H9 (cell line): ENCODE measurements around the gene MAST4. TPM values are rescaled to one million over a fixed set of nuclear protein-coding genes. Genes with fewer than 3 reads are reported as not detected.

ENCODE experiments used
- DNase-seq: peaks from one replicate; pipeline ENCODE4 v3.0.0-alpha.2; 2017
- H2AFZ ChIP-seq: one replicate; pipeline ENCODE4 v1.6.1; 2013; ENCODE audit warnings: mild to moderate bottlenecking, low read length, control low read depth, moderate library complexity
- H2AK5ac ChIP-seq: 2 replicates; pipeline ENCODE4 v1.6.1; 2013; ENCODE audit warnings: low read length, control low read depth, mixed read lengths; ENCODE audit not compliant: insufficient read length
- H2BK120ac ChIP-seq: one replicate; pipeline ENCODE4 v1.6.1; 2013; ENCODE audit warnings: low read depth, mild to moderate bottlenecking, low read length, control low read depth, inconsistent platforms; ENCODE audit not compliant: poor library complexity, severe bottlenecking
- H2BK12ac ChIP-seq: 2 replicates; pipeline ENCODE4 v1.6.1; 2013; ENCODE audit warnings: low read length, control low read depth, mixed read lengths, low read depth; ENCODE audit not compliant: insufficient read length
- H2BK15ac ChIP-seq: 2 replicates; pipeline ENCODE4 v1.6.1; 2013; ENCODE audit warnings: low read depth, low read length, control low read depth
- H2BK20ac ChIP-seq: one replicate; pipeline ENCODE4 v1.6.1; 2013; ENCODE audit warnings: low read depth, mild to moderate bottlenecking, low read length, control low read depth, inconsistent platforms; ENCODE audit not compliant: poor library complexity, severe bottlenecking
- H2BK5ac ChIP-seq: 2 replicates; pipeline ENCODE4 v1.6.1; 2013; ENCODE audit warnings: low read length, control low read depth, mixed read lengths; ENCODE audit not compliant: insufficient read length
- H3K14ac ChIP-seq: 2 replicates; pipeline ENCODE4 v1.6.1; 2013; ENCODE audit warnings: low read length, control low read depth; ENCODE audit not compliant: insufficient read depth
- H3K18ac ChIP-seq: 2 replicates; pipeline ENCODE4 v1.6.1; 2013; ENCODE audit warnings: low read depth, mild to moderate bottlenecking, mixed read lengths, low read length, control low read depth; ENCODE audit not compliant: insufficient read length
- H3K23ac ChIP-seq: 2 replicates; pipeline ENCODE4 v1.6.1; 2013; ENCODE audit warnings: low read length, control low read depth, mixed read lengths, low read depth; ENCODE audit not compliant: insufficient read length
- H3K23me2 ChIP-seq: 2 replicates; pipeline ENCODE4 v1.6.1; 2013; ENCODE audit warnings: low read depth, mild to moderate bottlenecking, mixed read lengths, low read length, control low read depth; ENCODE audit not compliant: insufficient read length, poor library complexity, severe bottlenecking
- H3K27ac ChIP-seq: 2 replicates; pipeline ENCODE4 v1.5.1; 2013; ENCODE audit warnings: low read length, control low read depth, mixed read lengths, low read depth; ENCODE audit not compliant: insufficient read length
- H3K27me3 ChIP-seq: 2 replicates; pipeline ENCODE4 v1.6.1; 2013; ENCODE audit warnings: low read length, control low read depth, inconsistent platforms; ENCODE audit not compliant: insufficient read depth
- H3K4ac ChIP-seq: 2 replicates; pipeline ENCODE4 v1.6.1; 2013; ENCODE audit warnings: low read depth, mild to moderate bottlenecking, control low read depth, inconsistent platforms, low read length, moderate library complexity
- H3K4me1 ChIP-seq: 2 replicates; pipeline ENCODE4 v1.6.1; 2013; ENCODE audit warnings: low read length, control low read depth, inconsistent platforms; ENCODE audit not compliant: insufficient read depth
- H3K4me2 ChIP-seq: 2 replicates; pipeline ENCODE4 v1.6.1; 2013; ENCODE audit warnings: low read length, control low read depth, mixed read lengths; ENCODE audit not compliant: insufficient read length, insufficient read depth
- H3K56ac ChIP-seq: 2 replicates; pipeline ENCODE4 v1.6.1; 2013; ENCODE audit warnings: low read depth, mild to moderate bottlenecking, mixed read lengths, low read length, control low read depth; ENCODE audit not compliant: insufficient read length
- H3K79me1 ChIP-seq: 2 replicates; pipeline ENCODE4 v1.6.1; 2013; ENCODE audit warnings: low read depth, mild to moderate bottlenecking, moderate library complexity, low read length, control low read depth, inconsistent platforms; ENCODE audit not compliant: insufficient read depth, poor library complexity, severe bottlenecking
- H3K79me2 ChIP-seq: 2 replicates; pipeline ENCODE4 v1.6.1; 2013; ENCODE audit warnings: low read length, control low read depth, inconsistent platforms; ENCODE audit not compliant: insufficient read depth
- H3K9ac ChIP-seq: 2 replicates; pipeline ENCODE4 v1.6.1; 2013; ENCODE audit warnings: low read length, control low read depth, mixed read lengths; ENCODE audit not compliant: insufficient read length; ENCODE audit errors: extremely low read depth
- H3K9me3 ChIP-seq: one replicate; pipeline ENCODE4 v1.6.1; 2013; ENCODE audit warnings: low read depth, low read length, inconsistent platforms; ENCODE audit not compliant: control insufficient read depth
- H3T11ph ChIP-seq: one replicate; pipeline ENCODE4 v1.6.1; 2013; ENCODE audit warnings: mild to moderate bottlenecking, low read length, control low read depth, inconsistent platforms
- H4K20me1 ChIP-seq: one replicate; pipeline ENCODE4 v1.6.1; 2013; ENCODE audit not compliant: control insufficient read depth, insufficient read length, insufficient read depth
- H4K5ac ChIP-seq: 2 replicates; pipeline ENCODE4 v1.6.1; 2013; ENCODE audit warnings: low read depth, mild to moderate bottlenecking, mixed read lengths, low read length, control low read depth; ENCODE audit not compliant: insufficient read length
- H4K8ac ChIP-seq: replicated peaks from 2 replicates; pipeline ENCODE4 v1.6.1; 2013; ENCODE audit warnings: low read length, control low read depth, mixed read lengths, low read depth; ENCODE audit not compliant: insufficient read length
- H4K91ac ChIP-seq: 2 replicates; pipeline ENCODE4 v1.6.1; 2013; ENCODE audit warnings: low read depth, mild to moderate bottlenecking, moderate library complexity, mixed read lengths, low read length, control low read depth; ENCODE audit not compliant: insufficient read length
- H3K27ac Mint-ChIP-seq, 3 experiments: 2 replicates in 2 of 3; 3 replicates in 1 of 3; pipeline ENCODE4 v1.8.0; 2020 to 2021; ENCODE audit warnings: mixed read lengths in 3 of 3, mild to moderate bottlenecking in 1 of 3, moderate library complexity in 1 of 3
- H3K27me3 Mint-ChIP-seq: 2 replicates; pipeline ENCODE4 v1.8.0; 2021; ENCODE audit warnings: low read depth, mild to moderate bottlenecking, moderate library complexity, mixed read lengths
- H3K36me3 Mint-ChIP-seq, 3 experiments: 2 replicates in 2 of 3; 3 replicates in 1 of 3; pipeline ENCODE4 v1.8.0; 2020 to 2021; ENCODE audit warnings: low read depth in 3 of 3, mixed read lengths in 3 of 3; ENCODE audit not compliant: insufficient read depth in 1 of 3
- H3K4me1 Mint-ChIP-seq, 2 experiments: 2 replicates each; pipeline ENCODE4 v1.8.0; 2020; ENCODE audit warnings: mixed read lengths in 2 of 2
- H3K4me3 Mint-ChIP-seq, 2 experiments: 2 replicates in 1 of 2; 3 replicates in 1 of 2; pipeline ENCODE4 v1.8.0; 2020 to 2021; ENCODE audit warnings: mild to moderate bottlenecking in 2 of 2, mixed read lengths in 2 of 2, moderate library complexity in 1 of 2
- H3K9me3 Mint-ChIP-seq, 2 experiments: 2 replicates in 1 of 2; 3 replicates in 1 of 2; pipeline ENCODE4 v1.8.0; 2020; ENCODE audit warnings: mild to moderate bottlenecking in 2 of 2, mixed read lengths in 2 of 2, moderate library complexity in 1 of 2
- CTCF ChIP-seq: fragments of 200-600 bp; sonication (generic); conservative IDR thresholded peaks from 3 replicates; pipeline ENCODE4 v1.8.0; 2021; ENCODE audit warnings: antibody characterized with exemption, mild to moderate bottlenecking
- WGBS: extraction: QIAGEN DNeasy Blood & Tissue Kit; methylation state at CpG from one replicate; pipeline ENCODE4 v1.1.7; 2013; ENCODE audit warnings: missing lambda C conversion rate, low lambda C conversion rate, mixed read lengths; ENCODE audit not compliant: insufficient read length; ENCODE audit errors: extremely low coverage; 5-methylcytosine and 5-hydroxymethylcytosine counted together
- total RNA-seq: library from RNA; stranded (reverse); gene quantifications from 2 replicates; pipeline ENCODE4 v1.2.1, GENCODE V29; 2021

MAST4 gene
- total RNA-seq, 1 experiment from 2014 or later = 3.7 TPM

- Histone ChIP-seq H3K79me2 (no peaks in the 10 kb centered on the region), H3K27ac (no peak overlapping the region), H3K23me2 (no peaks in the 10 kb centered on the region), H3K18ac (no peak overlapping the region), H3K4me2 (no peak overlapping the region), H2AK5ac (no peak overlapping the region), H3K79me1 (no peaks in the 10 kb centered on the region), H2BK120ac (no peak overlapping the region), H2BK5ac (no peak overlapping the region), H4K5ac (no peak overlapping the region), H4K20me1 (no peaks in the 10 kb centered on the region), H3K23ac (no peak overlapping the region), H4K91ac (no peak overlapping the region), H3K9ac (no peak overlapping the region), H2AFZ (no peak overlapping the region), H2BK20ac (no peak overlapping the region), H3T11ph (no peak overlapping the region), H2BK15ac (no peak overlapping the region), H3K4ac (no peak overlapping the region), H3K27me3 (no peaks in the 10 kb centered on the region), H3K9me3 (no peaks in the 10 kb centered on the region), H3K4me1 (no peaks in the 10 kb centered on the region; the same call in 1 of the 2 replicates), H3K14ac (no peak overlapping the region), H2BK12ac (no peak overlapping the region), H3K56ac (no peak overlapping the region), H4K8ac (no peak overlapping the region)
- Mint-ChIP-seq H3K27ac (no peak overlapping the region), H3K9me3 (no peaks in the 10 kb centered on the region), H3K4me3 (no peak overlapping the region), H3K27me3 (0 out of 2 replicates have a peak, but pooled peaks cover 2% of the 10 kb centered on the region), H3K36me3 (no peaks in the 10 kb centered on the region), H3K4me1 (peaks cover 24 to 27% of the 10 kb centered on the region in 2 experiments)
- no peak for DNase-seq
- WGBS = no CpG with 5 or more reads among the region's 4 CpGs
- no peak for TF ChIP-seq CTCF
Measured at GRCh38 chr5:66982056-66982387, 385.8 kb downstream of the MAST4 start.
